T-cell (primary cell): ENCODE results near the gene PLCB1. TPM values are rescaled to one million over a fixed set of nuclear protein-coding genes. Genes with fewer than 3 reads are reported as not detected.
"Not testable (repeated sequence)": the region's sequence is repeated elsewhere in the genome, so short reads cannot be mapped to it uniquely, and the experiment has no call there.

Source experiments
- ATAC-seq, 4 experiments: fragments of 200-7000 bp in 3 of 4; fragments of 150-1000 bp in 1 of 4; cut with Tn5 transposase; replicated peaks in 1 of 4; 1 replicate in 3 of 4; 2 replicates in 1 of 4; pipeline ENCODE4 v1.10.0; 2021; ENCODE audit warnings: moderate library complexity in 3 of 4, mild to moderate bottlenecking in 2 of 4, moderate number of reproducible peaks in 1 of 4
- CTCF ChIA-PET, 2 donors: fragments of 300-600 bp; sonication (Branson Sonifier 250); formaldehyde crosslinking; loops; one replicate each; lab custom pipeline; 2022; ENCODE audit warnings: antibody characterized with exemption in 2 of 2; lab: Charles Lee
- POLR2A ChIA-PET, 2 donors: fragments of 300-600 bp; sonication (Branson Sonifier 250); formaldehyde crosslinking; loops; one replicate each; lab custom pipeline; 2022; ENCODE audit warnings: antibody characterized with exemption in 2 of 2; lab: Charles Lee
- DNase-seq, 35 experiments: peaks; one replicate each; pipeline versions ENCODE4 v3.0.0 to v3.0.0-alpha.2; 2013 to 2023
- H3K27ac ChIP-seq: one replicate; pipeline ENCODE4 v1.5.1; 2013; ENCODE audit warnings: low read length
- H3K27me3 ChIP-seq, 2 experiments: replicated peaks in 1 of 2; 1 replicate in 1 of 2; 2 replicates in 1 of 2; pipeline versions ENCODE4 v1.6.1 to v1.7.0; 2013; ENCODE audit warnings: low read length in 1 of 2, mixed read lengths in 1 of 2; ENCODE audit not compliant: control insufficient read depth in 2 of 2, insufficient read depth in 2 of 2; ENCODE audit errors: extremely low read depth in 1 of 2
- H3K36me3 ChIP-seq, 2 donors: 1 replicate in 1 of 2; 2 replicates in 1 of 2; pipeline versions ENCODE4 v1.6.1 to v1.7.0; 2013; ENCODE audit warnings: low read length in 1 of 2; ENCODE audit not compliant: control insufficient read depth in 2 of 2, insufficient read depth in 1 of 2; ENCODE audit errors: extremely low read depth in 1 of 2
- H3K4me1 ChIP-seq, 2 experiments: 1 replicate in 1 of 2; 2 replicates in 1 of 2; pipeline versions ENCODE4 v1.6.1 to v1.7.0; 2013; ENCODE audit warnings: low read length in 2 of 2, mixed read lengths in 1 of 2; ENCODE audit not compliant: insufficient read depth in 2 of 2, control insufficient read depth in 1 of 2; ENCODE audit errors: extremely low read depth in 1 of 2
- H3K4me3 ChIP-seq, 2 donors: 1 replicate in 1 of 2; 2 replicates in 1 of 2; pipeline versions ENCODE4 v1.5.1 to v1.7.0; 2013; ENCODE audit warnings: mild to moderate bottlenecking in 2 of 2, low read length in 1 of 2, moderate library complexity in 1 of 2; ENCODE audit not compliant: control insufficient read depth in 1 of 2; ENCODE audit errors: extremely low read depth in 1 of 2
- H3K9me3 ChIP-seq: 2 replicates; pipeline ENCODE4 v1.7.0; 2013
- H3K27ac Mint-ChIP-seq, 2 donors: one replicate each; pipeline ENCODE4 v1.8.0; 2020 to 2021; ENCODE audit warnings: mild to moderate bottlenecking in 2 of 2, mixed read lengths in 2 of 2
- H3K27me3 Mint-ChIP-seq, 2 donors: one replicate each; pipeline ENCODE4 v1.8.0; 2021 to 2022; ENCODE audit warnings: mixed read lengths in 2 of 2
- H3K36me3 Mint-ChIP-seq: one replicate; pipeline ENCODE4 v1.8.0; 2021; ENCODE audit warnings: mixed read lengths
- H3K4me1 Mint-ChIP-seq, 3 donors: one replicate each; pipeline ENCODE4 v1.8.0; 2020 to 2022; ENCODE audit warnings: mixed read lengths in 3 of 3, mild to moderate bottlenecking in 1 of 3
- H3K4me3 Mint-ChIP-seq, 3 donors: one replicate each; pipeline ENCODE4 v1.8.0; 2020 to 2022; ENCODE audit warnings: mild to moderate bottlenecking in 3 of 3, mixed read lengths in 3 of 3, moderate library complexity in 3 of 3
- H3K9me3 Mint-ChIP-seq, 3 donors: one replicate each; pipeline ENCODE4 v1.8.0; 2020 to 2022; ENCODE audit warnings: mixed read lengths in 3 of 3
- WGBS: methylation state at CpG from one replicate; pipeline ENCODE4 v1.1.5; 2013; ENCODE audit warnings: missing lambda C conversion rate; ENCODE audit not compliant: insufficient coverage; 5-methylcytosine and 5-hydroxymethylcytosine counted together
- total RNA-seq, 35 experiments: library from RNA in 6 of 35; stranded (reverse) in 6 of 35; fragments of 120-200 nt in 1 of 35; gene quantifications; one replicate each; pipeline versions ENCODE4 v1.2.1 to v1.2.4 and lab custom pipeline; 2013 to 2026

Gene PLCB1
- total RNA-seq, 5 donors from 2014 or later (not counting 1 experiment from before 2014, with no cell fraction given), result 3.3 to 15.1 (median 7.4) TPM

DNA sequence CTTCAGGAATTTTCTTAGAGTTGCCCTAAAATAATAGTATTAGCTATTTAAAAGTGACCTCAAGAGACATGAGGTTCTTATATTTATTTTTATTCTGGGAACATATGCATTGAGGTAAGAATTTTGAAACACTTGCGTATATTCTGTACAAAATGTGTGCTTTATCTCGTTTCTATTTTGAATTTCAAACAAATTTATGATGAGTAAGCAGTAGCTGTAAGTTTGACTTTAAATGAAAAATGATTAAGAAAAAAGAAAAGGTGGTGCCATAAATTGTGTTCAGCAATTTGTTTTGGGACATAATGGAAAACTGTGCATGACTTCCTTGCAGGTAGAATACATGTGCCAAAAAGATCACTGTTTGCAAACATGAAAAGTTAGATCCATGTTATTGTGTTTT lies 503.8 kb downstream of the PLCB1 start:
- Histone ChIP-seq H3K27ac (no peak overlapping the region), H3K36me3 (no peaks in the 10 kb centered on the region), H3K9me3 (no peaks in the 10 kb centered on the region), H3K27me3 (no peaks in the 10 kb centered on the region), H3K4me1 (no peaks in the 10 kb centered on the region), H3K4me3 (no peak overlapping the region)
- Mint-ChIP-seq H3K9me3 (no peaks in the 10 kb centered on the region), H3K4me1 (no peaks in the 10 kb centered on the region), H3K4me3 (no peak overlapping the region), H3K36me3 (no peaks in the 10 kb centered on the region), H3K27ac (no peak overlapping the region), H3K27me3 (no peaks in the 10 kb centered on the region)
- ATAC-seq (no peak), DNase-seq (no peak)
- CTCF ChIA-PET, result no interaction called here
- WGBS, result 20% methylated on average over 1 of the region's 2 CpGs
- POLR2A ChIA-PET, result no interaction called here

DNA sequence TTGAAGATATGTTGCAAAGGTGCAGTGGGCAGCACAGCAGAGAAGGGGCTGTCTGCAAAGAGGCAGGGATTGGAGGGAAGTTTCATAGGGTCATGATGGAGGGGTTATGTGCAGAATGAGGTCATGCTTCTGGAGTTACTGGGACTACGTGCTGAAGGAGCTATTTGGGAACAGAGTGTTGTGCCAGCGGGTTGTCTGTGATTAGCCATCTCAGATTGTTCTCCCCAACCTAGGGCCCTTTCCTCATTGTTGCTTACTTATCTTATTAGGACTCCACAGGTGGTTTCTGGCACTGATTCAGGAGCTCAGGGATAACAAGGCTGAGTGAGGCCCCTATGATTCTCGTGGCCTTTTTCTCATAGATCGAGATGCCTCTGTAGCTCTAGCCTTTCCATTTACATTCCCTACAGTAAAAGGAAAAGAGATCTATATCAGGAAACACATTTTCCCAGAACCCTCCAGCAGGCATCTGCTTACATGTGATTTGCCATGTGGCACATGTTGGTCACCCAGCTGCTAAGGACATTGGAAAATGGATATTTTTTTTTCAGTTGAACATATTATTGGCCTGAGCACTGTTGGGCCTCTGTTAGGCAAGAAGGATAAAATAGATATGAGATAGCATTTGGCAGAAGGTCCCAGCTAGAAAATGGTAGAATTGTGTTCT lies 507.2 kb downstream of the PLCB1 start:
- POLR2A ChIA-PET, result no interaction called here
- no peaks in the 10 kb centered on the region for H3K9me3 Mint-ChIP-seq
- 100% methylated on average over 1 of the region's 4 CpGs for WGBS

DNA sequence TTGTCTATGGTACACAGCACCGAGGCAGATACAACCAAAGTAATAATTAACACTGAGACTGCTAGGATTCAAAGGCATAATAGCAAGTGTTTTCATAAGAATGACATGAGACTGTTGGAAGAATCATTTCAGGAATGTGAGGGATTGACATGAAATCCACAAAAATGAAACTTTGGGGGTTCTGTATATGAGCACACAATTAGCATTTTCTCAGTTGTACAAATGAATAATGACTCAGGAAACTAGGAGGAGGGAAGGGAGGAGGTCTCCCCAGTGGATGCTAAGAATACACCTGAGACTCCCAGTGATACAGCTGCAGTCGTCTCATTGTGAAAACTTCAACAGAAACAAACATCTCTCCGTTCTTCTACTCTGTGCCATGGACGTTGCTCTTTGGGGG lies 508.4 kb downstream of the PLCB1 start:
- no CpG with 5 or more reads among the region's 4 CpGs for WGBS
- DNase-seq (no peak), ATAC-seq (no peak)
- no peaks in the 10 kb centered on the region for H3K9me3 ChIP-seq
- Mint-ChIP-seq H3K4me3 (no peak overlapping the region), H3K27ac (no peak overlapping the region), H3K4me1 (no peaks in the 10 kb centered on the region), H3K36me3 (no peaks in the 10 kb centered on the region), H3K27me3 (no peaks in the 10 kb centered on the region), H3K9me3 (no peaks in the 10 kb centered on the region)
- no peak overlapping the region for H3K4me3 ChIP-seq
- H3K4me1 ChIP-seq, result no peaks in the 10 kb centered on the region
- ChIA-PET POLR2A (no interaction called here), CTCF (no interaction called here)
- no peak overlapping the region for H3K27ac ChIP-seq
- H3K36me3 ChIP-seq, result no peaks in the 10 kb centered on the region
- H3K27me3 ChIP-seq, result no peaks in the 10 kb centered on the region

More for the DNA sequence above, 507.2 kb downstream of the PLCB1 start:
- Mint-ChIP-seq H3K4me3 (no peak overlapping the region), H3K27me3 (no peaks in the 10 kb centered on the region), H3K36me3 (no peaks in the 10 kb centered on the region), H3K4me1 (no peaks in the 10 kb centered on the region), H3K27ac (no peak overlapping the region)
- DNase-seq (no peak), ATAC-seq (no peak)
- H3K27ac ChIP-seq, result no peak overlapping the region
- CTCF ChIA-PET, result interaction anchor here in 1 of 2 donors (0.7 kb wide), 1 partner anchor 732 kb away, joined by 4 read pairs; no protein-coding TSS in a partner anchor
- no peaks in the 10 kb centered on the region for H3K36me3 ChIP-seq
- no peak overlapping the region for H3K4me3 ChIP-seq
- no peaks in the 10 kb centered on the region for H3K27me3 ChIP-seq
- H3K9me3 ChIP-seq, result no peaks in the 10 kb centered on the region
- H3K4me1 ChIP-seq, result no peaks in the 10 kb centered on the region

DNA sequence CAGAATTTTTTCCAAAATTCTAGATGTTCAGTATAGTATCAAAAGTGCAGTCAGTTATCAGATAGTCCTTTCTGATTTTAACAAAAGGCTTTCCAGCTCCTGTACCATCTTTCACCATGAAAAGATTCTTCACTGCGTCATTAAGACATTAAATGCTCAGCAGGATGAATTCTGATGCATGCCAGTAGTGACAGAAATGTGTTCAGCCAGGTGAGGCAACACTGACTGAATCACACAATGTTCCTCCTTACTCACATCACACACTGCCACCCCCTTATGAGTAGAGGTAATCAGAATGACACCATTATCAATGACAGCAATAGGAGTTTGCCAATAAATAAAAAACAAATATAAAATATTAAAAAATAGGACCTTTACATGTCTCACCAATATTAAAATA lies 510.2 kb downstream of the PLCB1 start:
- Mint-ChIP-seq H3K9me3 (no peaks in the 10 kb centered on the region), H3K36me3 (peaks cover 9% of the 10 kb centered on the region), H3K27me3 (no peaks in the 10 kb centered on the region), H3K27ac (no peak overlapping the region), H3K4me1 (no peaks in the 10 kb centered on the region), H3K4me3 (no peak overlapping the region)
- Histone ChIP-seq H3K9me3 (no peaks in the 10 kb centered on the region), H3K4me3 (no peak overlapping the region), H3K36me3 (no peaks in the 10 kb centered on the region), H3K27ac (no peak overlapping the region), H3K4me1 (no peaks in the 10 kb centered on the region), H3K27me3 (no peaks in the 10 kb centered on the region)
- CTCF ChIA-PET, result no interaction called here
- no CpG with 5 or more reads among the region's 1 CpG for whole genome bisulfite sequencing
- POLR2A ChIA-PET, result no interaction called here
- DNase-seq (no peak), ATAC-seq (no peak)

DNA sequence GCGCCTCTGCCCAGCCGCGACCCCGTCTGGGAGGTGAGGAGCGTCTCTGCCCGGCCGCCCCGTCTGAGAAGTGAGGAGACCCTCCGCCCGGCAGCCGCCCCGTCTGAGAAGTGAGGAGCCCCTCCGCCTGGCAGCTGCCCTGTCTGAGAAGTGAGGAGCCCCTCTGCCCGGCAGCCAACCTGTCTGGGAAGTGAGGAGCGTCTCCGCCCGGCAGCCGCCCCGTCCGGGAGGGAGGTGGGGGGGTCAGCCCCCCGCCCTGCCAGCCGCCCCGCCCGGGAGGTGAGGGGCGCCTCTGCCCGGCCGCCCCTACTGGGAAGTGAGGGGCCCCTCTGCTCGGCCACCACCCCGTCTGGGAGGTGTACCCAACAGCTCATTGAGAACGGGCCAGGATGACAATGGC lies 512.4 kb downstream of the PLCB1 start:
- H3K4me1 ChIP-seq, CTCF ChIA-PET, H3K36me3 ChIP-seq, POLR2A ChIA-PET, H3K4me3 Mint-ChIP-seq, H3K4me1 Mint-ChIP-seq, H3K9me3 ChIP-seq, ATAC-seq, H3K36me3 Mint-ChIP-seq, H3K4me3 ChIP-seq, H3K27ac ChIP-seq, DNase-seq, H3K27me3 Mint-ChIP-seq, H3K9me3 Mint-ChIP-seq, H3K27ac Mint-ChIP-seq, H3K27me3 ChIP-seq: not testable (repeated sequence)
- WGBS, result 92% methylated on average over 4 of the region's 30 CpGs

DNA sequence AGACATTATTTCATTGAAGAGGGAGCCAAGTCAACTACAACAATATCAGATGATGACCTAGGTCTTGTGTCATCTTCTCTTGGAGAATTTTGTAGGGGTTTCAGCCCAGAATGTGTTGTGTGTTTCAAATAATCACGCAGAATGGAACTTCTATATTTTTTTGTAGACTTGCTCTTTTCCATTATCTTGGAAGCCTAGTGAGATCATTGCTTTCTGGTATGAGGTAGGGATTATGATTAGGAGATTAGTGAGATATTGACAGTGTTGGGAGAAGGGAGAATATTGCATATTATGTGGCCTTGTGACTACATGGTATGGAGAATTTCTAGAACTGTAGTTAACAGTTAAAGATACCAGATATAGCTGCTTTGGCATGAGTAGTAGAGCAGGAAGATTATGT lies 513.3 kb downstream of the PLCB1 start:
- H3K27me3 ChIP-seq, result no peaks in the 10 kb centered on the region
- Mint-ChIP-seq H3K9me3 (no peaks in the 10 kb centered on the region), H3K27me3 (no peaks in the 10 kb centered on the region), H3K4me3 (no peak overlapping the region), H3K36me3 (peaks cover 9% of the 10 kb centered on the region), H3K4me1 (no peaks in the 10 kb centered on the region), H3K27ac (no peak overlapping the region)
- no peak overlapping the region for H3K4me3 ChIP-seq
- ATAC-seq (no peak), DNase-seq (no peak)
- H3K36me3 ChIP-seq, result no peaks in the 10 kb centered on the region
- ChIA-PET CTCF (no interaction called here), POLR2A (no interaction called here)
- H3K4me1 ChIP-seq, result no peaks in the 10 kb centered on the region
- H3K9me3 ChIP-seq, result no peaks in the 10 kb centered on the region
- WGBS, result no CpG with 5 or more reads among the region's 1 CpG
- H3K27ac ChIP-seq, result no peak overlapping the region

DNA sequence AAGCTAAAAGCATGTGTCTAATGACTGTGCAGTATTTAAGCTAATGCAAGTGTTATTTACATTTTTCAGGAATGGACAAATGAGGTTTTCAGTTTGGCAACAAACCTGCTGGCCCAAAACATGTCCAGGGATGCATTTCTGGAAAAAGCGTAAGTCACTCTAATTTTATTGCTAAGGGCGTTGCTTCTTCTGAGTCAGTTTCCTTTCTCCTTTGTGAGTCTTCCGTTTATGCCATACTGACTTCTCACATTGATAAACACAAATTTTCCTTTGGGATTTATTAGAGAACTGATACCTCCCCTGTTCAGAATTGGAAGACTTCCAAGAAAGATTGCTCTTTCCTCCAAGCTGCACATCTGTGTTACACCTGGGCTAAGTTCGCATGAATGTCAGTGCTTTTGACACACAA lies 514.0 kb downstream of the PLCB1 start:
- Mint-ChIP-seq H3K27me3 (no peaks in the 10 kb centered on the region), H3K4me3 (no peak overlapping the region), H3K36me3 (peaks cover 9% of the 10 kb centered on the region), H3K4me1 (no peaks in the 10 kb centered on the region), H3K9me3 (no peaks in the 10 kb centered on the region), H3K27ac (no peak overlapping the region)
- ATAC-seq (no peak), DNase-seq (no peak)
- CTCF ChIA-PET, result no interaction called here
- Histone ChIP-seq H3K4me3 (no peak overlapping the region), H3K9me3 (no peaks in the 10 kb centered on the region), H3K27ac (no peak overlapping the region), H3K27me3 (no peaks in the 10 kb centered on the region), H3K4me1 (no peaks in the 10 kb centered on the region), H3K36me3 (no peaks in the 10 kb centered on the region)
- POLR2A ChIA-PET, result no interaction called here
- WGBS, result 100% methylated on average over 1 of the region's 4 CpGs
